K562 (cell line): ENCODE data around the gene GP2. TPM values are rescaled to one million over a fixed set of nuclear protein-coding genes. Genes with fewer than 3 reads are reported as not detected.

Experiments used
- ATAC-seq: fragments of 200-7000 bp; cut with Tn5 transposase; 3 replicates; pipeline ENCODE4 v1.9.1; 2020; ENCODE audit warnings: moderate library complexity
- BruUV-seq: library from RNA; stranded (reverse); fragments of 400-500 nt; replicated peaks from 2 replicates; lab custom pipeline; 2021; lab: Mats Ljungman, UMichigan
- CTCF ChIA-PET: fragments of 300-600 bp; formaldehyde crosslinking; extraction: SDS; loops from one replicate; lab custom pipeline; 2021; ENCODE audit warnings: low intra/inter-chr PET ratio; lab: Yijun Ruan, JAX
- POLR2A ChIA-PET: fragments of 300-600, 350-650 bp; sonication (Branson Sonifier 250); formaldehyde crosslinking; extraction: SDS; loops from one replicate; lab custom pipeline; 2021; ENCODE audit warnings: antibody characterized with exemption, inconsistent platforms; lab: Yijun Ruan, JAX
- DNase-seq, 4 experiments: peaks; one replicate each; pipeline versions ENCODE4 v3.0.0 to v3.0.0-alpha.2; 2011 to 2018; ENCODE audit warnings: low spot score in 3 of 4, mixed read lengths in 3 of 4; ENCODE audit errors: extremely low read depth in 1 of 4
- FAIRE-seq: peaks from 2 replicates; lab custom pipeline; 2011; peaks lifted over from hg19 to GRCh38; lab: Jason Lieb, UNC
- H2AFZ ChIP-seq: 2 replicates; pipeline ENCODE4 v1.6.0; 2011; ENCODE audit warnings: low read depth, low read length, control low read depth, inconsistent platforms
- H3K27ac ChIP-seq: fragments of 200-600 bp; 3 replicates; pipeline ENCODE4 v1.8.0; 2011; ENCODE audit warnings: low read depth, mild to moderate bottlenecking, control low read depth, inconsistent platforms, low read length, moderate library complexity, mixed read lengths; ENCODE audit errors: extremely low read depth
- H3K27me3 ChIP-seq, 2 experiments: fragments of 300-600 bp in 1 of 2; 2 replicates in 1 of 2; 3 replicates in 1 of 2; pipeline versions ENCODE4 v1.6.0 to v1.8.0; 2011; ENCODE audit warnings: inconsistent platforms in 2 of 2, low read length in 2 of 2, mild to moderate bottlenecking in 1 of 2, mixed read lengths in 1 of 2, moderate library complexity in 1 of 2; ENCODE audit not compliant: control insufficient read depth in 2 of 2, insufficient read depth in 2 of 2
- H3K36me3 ChIP-seq: fragments of 300-600 bp; 3 replicates; pipeline ENCODE4 v1.8.0; 2011; ENCODE audit warnings: mild to moderate bottlenecking, low read length, inconsistent platforms; ENCODE audit not compliant: control insufficient read depth, insufficient read depth
- H3K4me1 ChIP-seq, 2 experiments: fragments of 200-600 bp in 1 of 2; replicated peaks in 1 of 2; 2 replicates in 1 of 2; 3 replicates in 1 of 2; pipeline versions ENCODE4 v1.5.1 to v1.8.0; 2011; ENCODE audit warnings: inconsistent platforms in 2 of 2, low read length in 2 of 2, mild to moderate bottlenecking in 1 of 2, mixed read lengths in 1 of 2, moderate library complexity in 1 of 2; ENCODE audit not compliant: control insufficient read depth in 2 of 2, insufficient read depth in 2 of 2
- H3K4me2 ChIP-seq: 2 replicates; pipeline ENCODE4 v1.6.1; 2011; ENCODE audit warnings: low read length, control low read depth, inconsistent platforms, mixed read lengths; ENCODE audit not compliant: insufficient read depth
- H3K4me3 ChIP-seq: fragments of 200-600 bp; sonication (generic), shearing (Covaris generic); 2 replicates; pipeline ENCODE4 v1.5.1; 2016; ENCODE audit warnings: control low read depth, inconsistent platforms
- H3K79me2 ChIP-seq: fragments of 200-600 bp; 3 replicates; pipeline ENCODE4 v1.8.0; 2011; ENCODE audit warnings: low read length, inconsistent platforms; ENCODE audit not compliant: control insufficient read depth, insufficient read depth
- H3K9ac ChIP-seq, 2 experiments: 2 replicates each; pipeline versions ENCODE4 v1.6.0 to v1.6.1; 2011; ENCODE audit warnings: low read depth in 2 of 2, low read length in 2 of 2, control low read depth in 1 of 2, inconsistent platforms in 1 of 2, mild to moderate bottlenecking in 1 of 2, mixed read lengths in 1 of 2; ENCODE audit not compliant: insufficient read depth in 1 of 2
- H3K9me1 ChIP-seq: one replicate; pipeline ENCODE4 v1.6.0; 2011; ENCODE audit warnings: inconsistent platforms, mild to moderate bottlenecking, low read length, moderate library complexity; ENCODE audit not compliant: control insufficient read depth, insufficient read depth
- H3K9me3 ChIP-seq: replicated peaks from 2 replicates; pipeline ENCODE4 v1.5.1; 2011; ENCODE audit warnings: low read depth, low read length, inconsistent platforms; ENCODE audit not compliant: control insufficient read depth, insufficient read depth
- H4K20me1 ChIP-seq: replicated peaks from 2 replicates; pipeline ENCODE4 v1.6.1; 2011; ENCODE audit warnings: low read length, inconsistent platforms, mixed read lengths; ENCODE audit not compliant: control insufficient read depth, insufficient read depth
- CBFB ChIP-seq: sonication (generic); formaldehyde crosslinking; IDR thresholded peaks from 2 replicates; pipeline ENCODE4 v1.4.0; 2020; ENCODE audit warnings: mild to moderate bottlenecking, missing genetic modification reagents
- CEBPB ChIP-seq: fragments of 450-650 bp; IDR thresholded peaks from 2 replicates; pipeline ENCODE4 v1.6.1; 2016; ENCODE audit warnings: missing genetic modification characterization, missing compliant biosample characterization
- EWSR1 ChIP-seq: fragments of 450-650 bp; IDR thresholded peaks from 2 replicates; pipeline ENCODE4 v1.6.1; 2018; ENCODE audit warnings: borderline replicate concordance, mild to moderate bottlenecking, low read depth, moderate library complexity; ENCODE audit not compliant: partially characterized antibody
- HSF4 ChIP-seq: fragments of 250-450 bp; sonication (Bioruptor Pico); IDR thresholded peaks from 2 replicates; pipeline ENCODE4 v2.1.2; 2022; ENCODE audit warnings: mild to moderate bottlenecking, moderate library complexity, borderline replicate concordance
- KAT8 ChIP-seq: fragments of 450-650 bp; IDR thresholded peaks from 2 replicates; pipeline ENCODE4 v1.6.1; 2016; ENCODE audit warnings: low read depth, mild to moderate bottlenecking
- MECOM ChIP-seq: fragments of 250-450 bp; sonication (Bioruptor Pico); IDR thresholded peaks from 2 replicates; pipeline ENCODE4 v1.8.0; 2022; ENCODE audit warnings: inconsistent platforms
- OTX1 ChIP-seq: fragments of 450-650 bp; formaldehyde crosslinking; IDR thresholded peaks from 2 replicates; pipeline ENCODE4 v1.4.0; 2022; ENCODE audit warnings: mild to moderate bottlenecking
- TFAM ChIP-seq: fragments of 250-450 bp; sonication (Bioruptor Pico); conservative IDR thresholded peaks from 2 replicates; pipeline ENCODE4 v1.5.0; 2021; ENCODE audit warnings: mild to moderate bottlenecking, moderate library complexity
- THAP7 ChIP-seq: fragments of 250-450 bp; sonication (Bioruptor Pico); IDR thresholded peaks from 2 replicates; pipeline ENCODE4 v1.5.0; 2021
- XRCC3 ChIP-seq: fragments of 450-650 bp; IDR thresholded peaks from 2 replicates; pipeline ENCODE4 v1.6.1; 2017; ENCODE audit warnings: mild to moderate bottlenecking, moderate library complexity
- ZKSCAN3 ChIP-seq: fragments of 250-450 bp; sonication (Bioruptor Pico); IDR thresholded peaks from 2 replicates; pipeline ENCODE4 v1.4.0; 2020
- ZNF41 ChIP-seq: fragments of 250-450 bp; sonication (Bioruptor Pico); conservative IDR thresholded peaks from 2 replicates; pipeline ENCODE4 v1.4.0; 2020; ENCODE audit warnings: mild to moderate bottlenecking
- ZNF699 ChIP-seq: fragments of 250-450 bp; sonication (Bioruptor Pico); IDR thresholded peaks from 2 replicates; pipeline ENCODE4 v1.8.0; 2021; ENCODE audit warnings: mild to moderate bottlenecking, moderate library complexity; ENCODE audit not compliant: insufficient replicate concordance
- WGBS: fragments of 100-300 bp; shearing (Covaris generic); methylation state at CpG from one replicate; pipeline ENCODE4 v1.1.6; 2016; ENCODE audit warnings: low coverage, mixed read lengths; ENCODE audit not compliant: insufficient coverage; ENCODE audit errors: missing lambda C conversion rate; 5-methylcytosine and 5-hydroxymethylcytosine counted together
- in situ Hi-C: fragments of 300-500 bp; cut with MboI; formaldehyde crosslinking; loops from 4 replicates; pipeline ENCODE4 v1.15.0; 2018; ENCODE audit warnings: inconsistent platforms, mixed read lengths
- intact Hi-C: fragments of 100-400 bp; cut with micrococcal nuclease; formaldehyde crosslinking; loops from 2 replicates; pipeline ENCODE4 v1.14.2; 2022
- polyA plus RNA-seq, 8 experiments: library from polyadenylated mRNA; depleted of rRNA in 4 of 8; stranded (reverse) in 5 of 8; unstranded in 3 of 8; fragments of >200 nt; fragmentation: Nextera tagmentation in 2 of 8; fragmentation: Illumina TruSeq in 1 of 8; extraction: Ambion mirVana in 2 of 8; extraction: Trizol in 1 of 8; gene quantifications; 2 replicates each; pipeline versions ENCODE4 v1.2.1 to v1.2.3, GENCODE V29; 2011 to 2014; ENCODE audit warnings: inconsistent platforms in 1 of 8, missing spikeins in 1 of 8
- total RNA-seq, 7 experiments: library from RNA; depleted of rRNA in 6 of 7; stranded (reverse); fragments of >200 nt in 6 of 7; fragmentation: Illumina TruSeq in 2 of 7; extraction: Trizol in 2 of 7; gene quantifications; 2 replicates each; pipeline versions ENCODE4 v1.2.1 to v1.2.3, GENCODE V29; 2011 to 2021; ENCODE audit warnings: low replicate concordance in 1 of 7

Gene GP2
- total and polyA plus RNA-seq, 9 of the 15 experiments (the other 6 are each of a cell fraction or from before 2014, with no cell fraction given): 5.9 TPM; not detected in 8

- no peak overlapping the region for H3K4me3 ChIP-seq
These were observed 28.9 kb downstream of the GP2 start for GRCh38 chr16:20298452-20298851.

More at GRCh38 chr16:20298452-20298851, 28.9 kb downstream of the GP2 start:
- Histone ChIP-seq H3K9ac (no peak overlapping the region), H2AFZ (no peak overlapping the region), H4K20me1 (0 out of 2 replicates have a peak, but pooled peaks cover 4% of the 10 kb centered on the region), H3K27ac (no peak overlapping the region), H3K36me3 (no peaks in the 10 kb centered on the region), H3K4me2 (no peak overlapping the region), H3K9me3 (no peaks in the 10 kb centered on the region), H3K4me1 (peaks cover 2 to 11% of the 10 kb centered on the region in 2 experiments; a peak in 3 of 5 replicates), H3K79me2 (no peaks in the 10 kb centered on the region), H3K27me3 (no peaks in the 10 kb centered on the region), H3K9me1 (no peaks in the 10 kb centered on the region)
- no peak for FAIRE-seq
- no peak for ATAC-seq
- no TSS peak for BruUV-seq
- intact Hi-C loops: no loop called here
- in situ Hi-C loops: no loop called here
- WGBS: 0% methylated on average over 5 of the region's 5 CpGs
- no peak for TF ChIP-seq CBFB (CRISPR knock-in tag)
- TF ChIP-seq CEBPB (tag): no peak
- TF ChIP-seq ZKSCAN3 (CRISPR knock-in tag): no peak
- TF ChIP-seq TFAM (CRISPR knock-in tag): no peak
- no peak for TF ChIP-seq EWSR1
- TF ChIP-seq HSF4 (CRISPR knock-in tag): no peak
- no peak for TF ChIP-seq XRCC3
- no peak for TF ChIP-seq ZNF41 (CRISPR knock-in tag)
- TF ChIP-seq THAP7: no peak
- TF ChIP-seq OTX1: no peak
- no peak for TF ChIP-seq MECOM (CRISPR knock-in tag)
- TF ChIP-seq ZNF699 (CRISPR knock-in tag): no peak
- TF ChIP-seq KAT8: no peak
- ChIA-PET POLR2A (interaction anchor here (0.6 kb wide), 1 partner anchor 106 kb away, joined by 3 read pairs; no protein-coding TSS in a partner anchor), CTCF (no interaction called here)
- no peak for DNase-seq
